Ishikawa (cell line): ENCODE measurements around the gene CD300LD.

Experiments
- CEBPB ChIP-seq: IDR thresholded peaks from 2 replicates; pipeline ENCODE4 v1.6.1; 2012
- CREB1 ChIP-seq: IDR thresholded peaks from 2 replicates; pipeline ENCODE4 v1.6.1; 2012; ENCODE audit warnings: low read depth
- EGR1 ChIP-seq: IDR thresholded peaks from 2 replicates; pipeline ENCODE4 v1.6.1; 2012
- EP300 ChIP-seq: IDR thresholded peaks from 2 replicates; pipeline ENCODE4 v1.6.1; 2012; ENCODE audit warnings: borderline replicate concordance
- FOXM1 ChIP-seq: IDR thresholded peaks from 2 replicates; pipeline ENCODE4 v1.6.1; 2012; ENCODE audit warnings: low read depth, borderline replicate concordance
- MAX ChIP-seq: IDR thresholded peaks from 2 replicates; pipeline ENCODE4 v1.6.1; 2012
- NFIC ChIP-seq: IDR thresholded peaks from 2 replicates; pipeline ENCODE4 v1.6.1; 2012
- RAD21 ChIP-seq: IDR thresholded peaks from 2 replicates; pipeline ENCODE4 v1.6.1; 2012; ENCODE audit warnings: low read depth
- REST ChIP-seq: IDR thresholded peaks from 2 replicates; pipeline ENCODE4 v1.6.1; 2012; ENCODE audit warnings: low read depth, mild to moderate bottlenecking
- TAF1 ChIP-seq: IDR thresholded peaks from 2 replicates; pipeline ENCODE4 v1.6.1; 2012; ENCODE audit warnings: low read depth, mild to moderate bottlenecking
- TCF12 ChIP-seq: IDR thresholded peaks from 2 replicates; pipeline ENCODE4 v1.6.1; 2012; ENCODE audit warnings: low read depth
- TEAD4 ChIP-seq: IDR thresholded peaks from 2 replicates; pipeline ENCODE4 v1.6.1; 2012
- USF1 ChIP-seq: IDR thresholded peaks from 2 replicates; pipeline ENCODE4 v1.6.1; 2012
- YY1 ChIP-seq: IDR thresholded peaks from 2 replicates; pipeline ENCODE4 v1.6.1; 2012; ENCODE audit warnings: low read depth
- ZBTB7A ChIP-seq: IDR thresholded peaks from 2 replicates; pipeline ENCODE4 v1.6.1; 2012; ENCODE audit warnings: low read depth

Gene CD300LD

GRCh38 chr17:74604200-74604599, 12.1 kb upstream of the CD300LD start:
- TF ChIP-seq TCF12, result no peak
- TF ChIP-seq CREB1, result no peak
- TF ChIP-seq YY1, result no peak
- no peak for TF ChIP-seq USF1
- TF ChIP-seq EGR1, result no peak
- no peak for TF ChIP-seq TEAD4
- no peak for TF ChIP-seq NFIC
- TF ChIP-seq MAX, result no peak
- no peak for TF ChIP-seq TAF1
- TF ChIP-seq CEBPB, result no peak
- TF ChIP-seq FOXM1, result no peak
- no peak for TF ChIP-seq REST
- TF ChIP-seq EP300, result no peak
- no peak for TF ChIP-seq RAD21
- no peak for TF ChIP-seq ZBTB7A

GRCh38 chr17:74603746-74604145, 11.7 kb upstream of the CD300LD start:
- no peak for TF ChIP-seq EGR1
- TF ChIP-seq TAF1, result no peak

- TF ChIP-seq FOXM1 (no peak), TEAD4 (no peak), REST (no peak), TCF12 (no peak), NFIC (no peak), ZBTB7A (no peak), RAD21 (no peak), MAX (no peak), YY1 (no peak), TAF1 (no peak), USF1 (no peak)
These were observed 11.1 kb upstream of the CD300LD start for GRCh38 chr17:74603037-74603635.

- no peak for TF ChIP-seq USF1
- TF ChIP-seq RAD21, result peak; percentile 74
- TF ChIP-seq TCF12, result no peak
These were observed 10.0 kb upstream of the CD300LD start for GRCh38 chr17:74601944-74602572.

- TF ChIP-seq REST (no peak), RAD21 (no peak), YY1 (no peak), TAF1 (no peak), NFIC (no peak)
These were observed 7.4 kb upstream of the CD300LD start for GRCh38 chr17:74599448-74599939.
